Measurements from ENCODE around the gene SYT1.

SYT1 gene

GRCh38 chr12:79140711-79141110, 276.1 kb downstream of the SYT1 start:
- H3K4me3 ChIP-seq (ENCODE audit: low read depth, low read length): no peak overlapping the region
- DNase-seq (ENCODE audit: low read depth): no peak
- TF ChIP-seq CTCF (conservative IDR thresholded peaks at IDR 0.05; ENCODE audit: low read depth, low read length): no peak

- no peak for DNase-seq (ENCODE audit: low read depth)
- TF ChIP-seq CTCF (conservative IDR thresholded peaks at IDR 0.05; ENCODE audit: low read depth, low read length): no peak
- H3K4me3 ChIP-seq (ENCODE audit: low read depth, low read length): no peak overlapping the region
Measured at GRCh38 chr12:79141776-79142175, 277.2 kb downstream of the SYT1 start.

GRCh38 chr12:79143803-79144202, 279.2 kb downstream of the SYT1 start:
- no peak for TF ChIP-seq CTCF (conservative IDR thresholded peaks at IDR 0.05; ENCODE audit: low read depth, low read length)
- H3K4me3 ChIP-seq (ENCODE audit: low read depth, low read length): no peak overlapping the region
- no peak for DNase-seq (ENCODE audit: low read depth)

GRCh38 chr12:79151956-79152355, 287.4 kb downstream of the SYT1 start:
- peak; percentile 12 for DNase-seq (ENCODE audit: low read depth)
- H3K4me3 ChIP-seq (ENCODE audit: low read depth, low read length): no peak overlapping the region
- TF ChIP-seq CTCF (conservative IDR thresholded peaks at IDR 0.05; ENCODE audit: low read depth, low read length): no peak

- DNase-seq (ENCODE audit: low read depth): peak; percentile 65
- TF ChIP-seq CTCF (conservative IDR thresholded peaks at IDR 0.05; ENCODE audit: low read depth, low read length): no peak
Measured at GRCh38 chr12:79155683-79156082, 291.1 kb downstream of the SYT1 start.

GRCh38 chr12:79156846-79157463, 292.4 kb downstream of the SYT1 start:
- no peak for DNase-seq (ENCODE audit: low read depth)
- TF ChIP-seq CTCF (conservative IDR thresholded peaks at IDR 0.05; ENCODE audit: low read depth, low read length): no peak

More at GRCh38 chr12:79155683-79156082, 291.1 kb downstream of the SYT1 start:
- no peak overlapping the region for H3K4me3 ChIP-seq (ENCODE audit: low read depth, low read length)

GRCh38 chr12:79161249-79161934, 296.8 kb downstream of the SYT1 start:
- DNase-seq (ENCODE audit: low read depth): no peak
- TF ChIP-seq CTCF (conservative IDR thresholded peaks at IDR 0.05; ENCODE audit: low read depth, low read length): no peak
- H3K4me3 ChIP-seq (ENCODE audit: low read depth, low read length): no peak overlapping the region

More at GRCh38 chr12:79156846-79157463, 292.4 kb downstream of the SYT1 start:
- no peak overlapping the region for H3K4me3 ChIP-seq (ENCODE audit: low read depth, low read length)
